Natural killer cell (primary cell): ENCODE results near the gene HOXA1. TPM values are rescaled to one million over a fixed set of nuclear protein-coding genes. Genes with fewer than 3 reads are reported as not detected.

Experiments used
- ATAC-seq, 3 donors: fragments of 150-1000 bp in 2 of 3; fragments of 200-7000 bp in 1 of 3; cut with Tn5 transposase; 1 replicate in 1 of 3; 2 replicates in 2 of 3; pipeline ENCODE4 v1.10.0; 2021; ENCODE audit warnings: mild to moderate bottlenecking in 2 of 3, moderate library complexity in 2 of 3
- DNase-seq, 2 donors: peaks; one replicate each; pipeline versions ENCODE4 v3.0.0 to v3.0.0-alpha.2; 2013 to 2021; ENCODE audit warnings: mixed read lengths in 1 of 2
- H3K27ac ChIP-seq: one replicate; pipeline ENCODE4 v1.5.1; 2013; ENCODE audit warnings: mild to moderate bottlenecking, low read length
- H3K27me3 ChIP-seq: one replicate; pipeline ENCODE4 v1.6.1; 2013; ENCODE audit warnings: low read length; ENCODE audit not compliant: control insufficient read depth, insufficient read depth
- H3K36me3 ChIP-seq: one replicate; pipeline ENCODE4 v1.6.1; 2013; ENCODE audit warnings: low read length; ENCODE audit not compliant: control insufficient read depth, insufficient read depth
- H3K4me1 ChIP-seq: one replicate; pipeline ENCODE4 v1.6.1; 2013; ENCODE audit warnings: low read length; ENCODE audit not compliant: control insufficient read depth, insufficient read depth
- H3K4me3 ChIP-seq: one replicate; pipeline ENCODE4 v1.5.1; 2013; ENCODE audit warnings: low read length
- H3K9me3 ChIP-seq: one replicate; pipeline ENCODE4 v1.6.1; 2013; ENCODE audit warnings: low read length; ENCODE audit not compliant: control insufficient read depth, insufficient read depth
- H3K27ac Mint-ChIP-seq, 2 donors: one replicate each; pipeline ENCODE4 v1.8.0; 2022; ENCODE audit warnings: mild to moderate bottlenecking in 2 of 2, mixed read lengths in 2 of 2, moderate library complexity in 1 of 2
- H3K27me3 Mint-ChIP-seq, 2 donors: one replicate each; pipeline ENCODE4 v1.8.0; 2022; ENCODE audit warnings: low read depth in 2 of 2, mixed read lengths in 2 of 2
- H3K36me3 Mint-ChIP-seq: one replicate; pipeline ENCODE4 v1.8.0; 2022; ENCODE audit warnings: mixed read lengths
- H3K4me1 Mint-ChIP-seq, 2 donors: one replicate each; pipeline ENCODE4 v1.8.0; 2022; ENCODE audit warnings: mixed read lengths in 2 of 2
- H3K4me3 Mint-ChIP-seq: one replicate; pipeline ENCODE4 v1.8.0; 2022; ENCODE audit warnings: mild to moderate bottlenecking, moderate library complexity, mixed read lengths
- H3K9me3 Mint-ChIP-seq, 2 donors: one replicate each; pipeline ENCODE4 v1.8.0; 2022; ENCODE audit warnings: mixed read lengths in 2 of 2
- CTCF ChIP-seq: fragments of 200-600 bp; IDR thresholded peaks from one replicate; pipeline ENCODE4 v1.8.0; 2022; ENCODE audit warnings: antibody characterized with exemption
- WGBS: methylation state at CpG from one replicate; pipeline ENCODE4 v1.1.7; 2013; ENCODE audit warnings: missing lambda C conversion rate; ENCODE audit not compliant: insufficient coverage; 5-methylcytosine and 5-hydroxymethylcytosine counted together
- intact Hi-C: fragments of 100-400 bp; cut with micrococcal nuclease; formaldehyde crosslinking; loops from one replicate; pipeline ENCODE4 v1.14.2; 2022
- total RNA-seq, 4 donors: library from RNA; stranded (reverse); fragments of 120-200 nt in 1 of 4; gene quantifications; one replicate each; pipeline versions ENCODE4 v1.2.3 to v1.2.4, GENCODE V29; 2013 to 2022

Gene HOXA1
- total RNA-seq, 3 donors from 2014 or later (not counting 1 experiment from before 2014, with no cell fraction given): 0.64 to 1.3 (median 1.1) TPM

DNA sequence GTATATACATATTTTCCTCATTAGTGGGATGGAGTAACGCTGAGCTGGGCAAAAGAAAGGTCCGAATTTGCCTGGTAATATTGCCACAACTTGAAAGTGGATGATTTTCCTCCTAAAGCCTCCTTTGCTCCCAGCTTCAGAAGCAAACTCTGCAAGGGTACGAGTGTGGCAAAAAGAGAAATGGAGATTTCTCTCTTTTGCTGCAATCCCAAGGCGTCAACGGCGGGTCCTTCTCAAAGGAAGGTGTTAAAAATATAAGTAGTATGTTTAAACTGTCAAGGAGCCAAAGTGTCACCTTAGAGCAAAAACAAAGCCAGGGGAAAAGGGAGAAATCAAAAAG lies 19.1 kb upstream of the HOXA1 start:
- no peaks in the 10 kb centered on the region for H3K4me1 Mint-ChIP-seq
- intact Hi-C loops: no loop called here
- no peaks in the 10 kb centered on the region for H3K36me3 Mint-ChIP-seq
- Histone ChIP-seq H3K4me3 (no peak overlapping the region), H3K36me3 (no peaks in the 10 kb centered on the region), H3K4me1 (no peaks in the 10 kb centered on the region), H3K27ac (no peak overlapping the region), H3K27me3 (no peaks in the 10 kb centered on the region), H3K9me3 (no peaks in the 10 kb centered on the region)
- no peak for DNase-seq
- H3K4me3 Mint-ChIP-seq: no peak overlapping the region
- no peak for ATAC-seq
- no peak for TF ChIP-seq CTCF
- H3K27ac Mint-ChIP-seq: no peak overlapping the region
- no peaks in the 10 kb centered on the region for H3K9me3 Mint-ChIP-seq
- peaks cover 0 to 4% of the 10 kb centered on the region in 2 donors for H3K27me3 Mint-ChIP-seq
- WGBS: 94% methylated on average over 6 of the region's 6 CpGs

GRCh38 chr7:27113991-27114769 lies 18.4 kb upstream of the HOXA1 start:
- H3K27ac Mint-ChIP-seq: no peak overlapping the region
- no peak for TF ChIP-seq CTCF
- H3K4me3 ChIP-seq: no peak overlapping the region
- intact Hi-C loops: no loop called here
- H3K4me1 Mint-ChIP-seq: no peaks in the 10 kb centered on the region
- H3K27me3 ChIP-seq: no peaks in the 10 kb centered on the region
- H3K4me3 Mint-ChIP-seq: no peak overlapping the region
- ATAC-seq (no peak), DNase-seq (no peak)
- no peaks in the 10 kb centered on the region for H3K36me3 Mint-ChIP-seq
- WGBS: 83% methylated on average over 10 of the region's 26 CpGs
- H3K9me3 ChIP-seq: no peaks in the 10 kb centered on the region
- H3K9me3 Mint-ChIP-seq: no peaks in the 10 kb centered on the region
- H3K27ac ChIP-seq: no peak overlapping the region
- peaks cover 0 to 4% of the 10 kb centered on the region in 2 donors for H3K27me3 Mint-ChIP-seq
- no peaks in the 10 kb centered on the region for H3K36me3 ChIP-seq
- no peaks in the 10 kb centered on the region for H3K4me1 ChIP-seq

GRCh38 chr7:27112955-27113949 lies 17.5 kb upstream of the HOXA1 start:
- Histone ChIP-seq H3K36me3 (no peaks in the 10 kb centered on the region), H3K4me1 (no peaks in the 10 kb centered on the region), H3K9me3 (no peaks in the 10 kb centered on the region), H3K4me3 (no peak overlapping the region), H3K27me3 (no peaks in the 10 kb centered on the region), H3K27ac (no peak overlapping the region)
- Mint-ChIP-seq H3K9me3 (no peaks in the 10 kb centered on the region), H3K4me3 (no peak overlapping the region), H3K27ac (no peak overlapping the region), H3K27me3 (peaks cover 0 to 4% of the 10 kb centered on the region in 2 donors), H3K36me3 (no peaks in the 10 kb centered on the region), H3K4me1 (no peaks in the 10 kb centered on the region)
- no peak for ATAC-seq
- no peak for TF ChIP-seq CTCF
- 94% methylated on average over 46 of the region's 57 CpGs for WGBS
- no peak for DNase-seq
- intact Hi-C loops: no loop called here
